Activated CD4-positive, alpha-beta T cell treated with anti-CD3 and anti-CD28 coated beads, Interleukin-2, amount 10 ng/mL, durations not matched to agents 24 days and 14 days (primary cell): ENCODE measurements around the gene MYL10. TPM values are rescaled to one million over a fixed set of nuclear protein-coding genes. Genes with fewer than 3 reads are reported as not detected.

Experiments used
- DNase-seq: peaks from one replicate; pipeline ENCODE4 v3.0.0; 2022
- H3K27ac Mint-ChIP-seq: one replicate; pipeline ENCODE4 v1.8.0; 2022; ENCODE audit warnings: mild to moderate bottlenecking, mixed read lengths
- H3K27me3 Mint-ChIP-seq: one replicate; pipeline ENCODE4 v1.8.0; 2022; ENCODE audit warnings: mixed read lengths
- H3K36me3 Mint-ChIP-seq: one replicate; pipeline ENCODE4 v1.8.0; 2022; ENCODE audit warnings: low read depth, mild to moderate bottlenecking, mixed read lengths
- H3K4me1 Mint-ChIP-seq: one replicate; pipeline ENCODE4 v1.8.0; 2021; ENCODE audit warnings: mixed read lengths
- H3K4me3 Mint-ChIP-seq: one replicate; pipeline ENCODE4 v1.8.0; 2022; ENCODE audit warnings: mild to moderate bottlenecking, moderate library complexity, mixed read lengths
- H3K9me3 Mint-ChIP-seq: one replicate; pipeline ENCODE4 v1.8.0; 2021; ENCODE audit warnings: mixed read lengths
- intact Hi-C: fragments of 100-400 bp; cut with micrococcal nuclease; formaldehyde crosslinking; loops from one replicate; pipeline ENCODE4 v1.15.1; 2023
- total RNA-seq: library from RNA; stranded (reverse); gene quantifications from 2 replicates; pipeline ENCODE4 v1.2.3, GENCODE V29; 2022

The MYL10 gene
- total RNA-seq, 1 donor from 2014 or later: not detected

DNA sequence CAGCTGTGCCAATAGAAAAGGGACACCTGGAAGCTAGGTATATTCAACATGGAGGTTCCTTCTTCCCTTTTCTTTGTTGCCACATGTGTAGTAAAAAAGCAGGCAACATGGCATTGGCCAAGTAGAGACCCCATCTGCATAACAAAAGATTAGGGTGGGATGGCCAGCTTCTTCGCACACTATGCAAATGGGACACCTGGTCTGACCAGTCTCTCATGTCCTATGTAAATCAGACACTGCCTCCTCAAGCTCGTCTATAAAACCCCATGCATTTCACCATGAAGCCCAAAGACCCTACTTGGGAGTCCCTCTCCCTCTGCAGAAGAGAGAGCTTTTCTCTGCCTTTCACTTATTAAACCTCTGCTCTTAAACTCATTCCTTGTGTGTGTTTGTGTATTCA lies 53.9 kb downstream of the MYL10 start:
- Mint-ChIP-seq H3K4me3 (no peak overlapping the region), H3K27me3 (peaks cover 14% of the 10 kb centered on the region), H3K27ac (no peak overlapping the region), H3K36me3 (no peaks in the 10 kb centered on the region), H3K4me1 (peaks cover 2% of the 10 kb centered on the region), H3K9me3 (peaks cover 10% of the 10 kb centered on the region)
- intact Hi-C loops: no loop called here
- DNase-seq: no peak

DNA sequence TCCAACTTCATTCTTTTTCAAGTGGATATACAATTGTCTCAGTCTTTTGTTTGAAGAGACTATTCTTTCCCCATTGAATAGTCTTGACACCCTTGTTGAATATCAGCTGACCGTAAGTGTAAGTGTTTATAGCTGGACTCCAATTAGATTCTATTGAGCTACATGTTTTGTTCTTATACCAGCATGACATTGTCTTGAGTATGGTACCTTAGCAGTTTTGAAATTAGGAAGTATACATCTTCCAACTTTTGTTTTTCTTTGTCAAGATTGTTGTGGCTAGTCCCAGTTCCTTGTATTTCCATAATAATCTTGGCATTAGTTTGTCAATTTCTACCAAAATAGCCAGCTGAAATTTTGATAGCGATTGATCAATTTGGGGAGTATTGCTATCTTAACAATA lies 56.9 kb downstream of the MYL10 start:
- Mint-ChIP-seq H3K36me3 (no peaks in the 10 kb centered on the region), H3K4me1 (peaks cover 2% of the 10 kb centered on the region), H3K27me3 (peaks cover 20% of the 10 kb centered on the region), H3K4me3 (no peak overlapping the region), H3K27ac (no peak overlapping the region), H3K9me3 (peaks cover 10% of the 10 kb centered on the region)
- intact Hi-C loops: no loop called here
- no peak for DNase-seq

DNA sequence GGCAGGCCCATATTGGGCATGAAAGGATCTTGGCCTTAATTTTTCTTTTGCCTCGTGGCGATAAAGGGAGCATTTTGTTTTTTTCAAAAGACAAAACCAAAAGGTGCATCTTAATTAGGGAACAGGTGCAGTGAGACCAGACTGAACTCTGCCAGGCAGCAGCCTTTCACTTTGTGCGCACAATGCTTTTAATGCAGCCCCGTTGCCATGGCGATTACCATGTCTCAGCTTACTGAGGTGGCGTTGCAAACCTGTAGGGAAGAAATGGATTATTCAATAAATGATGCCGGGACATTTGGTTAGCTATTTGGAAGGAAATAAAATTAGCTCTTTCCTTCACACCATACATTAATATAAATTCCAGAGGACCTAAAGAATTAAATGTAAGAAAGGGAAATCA lies 61.9 kb downstream of the MYL10 start:
- Mint-ChIP-seq H3K4me3 (no peak overlapping the region), H3K27me3 (peaks cover 11% of the 10 kb centered on the region), H3K27ac (no peak overlapping the region), H3K36me3 (no peaks in the 10 kb centered on the region), H3K4me1 (peaks cover 3% of the 10 kb centered on the region), H3K9me3 (peaks cover 3% of the 10 kb centered on the region)
- DNase-seq: no peak
- intact Hi-C loops: no loop called here

DNA sequence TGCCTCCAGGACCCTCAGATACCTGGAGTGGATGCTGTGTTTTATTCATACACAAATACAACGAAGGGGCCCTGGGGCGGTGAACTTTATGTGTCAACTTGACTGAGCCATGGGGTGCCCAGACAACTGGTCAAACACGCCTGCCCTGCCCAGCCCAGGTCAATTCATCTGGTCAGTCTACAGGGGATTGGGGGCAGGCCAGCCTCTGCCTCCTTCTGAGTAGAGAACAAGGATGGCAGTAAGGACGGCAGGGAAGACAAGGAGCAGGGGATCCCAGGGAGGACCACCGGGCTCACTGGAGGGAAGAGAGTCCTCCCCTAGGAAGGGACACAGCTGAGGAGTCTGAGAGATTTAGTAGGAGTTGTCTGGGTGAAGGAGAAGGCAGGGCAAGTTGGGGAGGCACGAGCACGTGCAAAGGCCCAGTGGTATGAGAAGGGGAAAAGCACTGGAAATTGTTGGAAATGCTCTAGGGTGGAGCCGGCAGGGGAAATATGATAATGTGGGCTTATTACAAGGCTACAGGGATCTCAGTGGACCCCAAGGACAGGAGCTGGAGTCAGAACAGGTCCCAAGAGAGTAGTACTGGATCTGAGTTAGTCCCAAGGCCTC lies 63.4 kb downstream of the MYL10 start:
- Mint-ChIP-seq H3K27ac (no peak overlapping the region), H3K27me3 (peaks cover 8% of the 10 kb centered on the region), H3K4me1 (peaks cover 3% of the 10 kb centered on the region), H3K4me3 (no peak overlapping the region), H3K36me3 (no peaks in the 10 kb centered on the region), H3K9me3 (no peaks in the 10 kb centered on the region)
- no peak for DNase-seq
- intact Hi-C loops: no loop called here

DNA sequence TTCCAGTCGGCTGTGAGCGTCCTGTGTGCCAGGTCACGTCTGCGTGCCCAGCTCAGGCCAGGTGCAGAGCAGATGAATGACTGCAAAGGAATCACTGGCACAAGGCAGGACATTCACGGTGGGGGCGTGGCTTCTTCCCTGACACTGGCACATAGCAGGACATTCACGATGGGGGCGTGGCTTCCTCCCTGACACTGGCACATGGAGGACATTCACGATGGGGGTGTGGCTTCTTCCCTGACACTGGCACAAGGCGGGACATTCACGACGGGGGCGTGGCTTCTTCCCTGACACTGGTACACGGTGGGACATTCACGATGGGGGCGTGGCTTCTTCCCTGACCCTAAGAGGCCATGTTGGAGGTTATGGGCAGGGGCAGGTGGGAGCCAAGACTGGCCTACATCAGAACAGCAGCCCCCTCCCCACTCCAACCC lies 64.3 kb downstream of the MYL10 start:
- Mint-ChIP-seq H3K4me1 (peaks cover 3% of the 10 kb centered on the region), H3K4me3 (no peak overlapping the region), H3K9me3 (no peaks in the 10 kb centered on the region), H3K27me3 (peaks cover 6% of the 10 kb centered on the region), H3K27ac (no peak overlapping the region), H3K36me3 (no peaks in the 10 kb centered on the region)
- intact Hi-C loops: no loop called here
- no peak for DNase-seq

DNA sequence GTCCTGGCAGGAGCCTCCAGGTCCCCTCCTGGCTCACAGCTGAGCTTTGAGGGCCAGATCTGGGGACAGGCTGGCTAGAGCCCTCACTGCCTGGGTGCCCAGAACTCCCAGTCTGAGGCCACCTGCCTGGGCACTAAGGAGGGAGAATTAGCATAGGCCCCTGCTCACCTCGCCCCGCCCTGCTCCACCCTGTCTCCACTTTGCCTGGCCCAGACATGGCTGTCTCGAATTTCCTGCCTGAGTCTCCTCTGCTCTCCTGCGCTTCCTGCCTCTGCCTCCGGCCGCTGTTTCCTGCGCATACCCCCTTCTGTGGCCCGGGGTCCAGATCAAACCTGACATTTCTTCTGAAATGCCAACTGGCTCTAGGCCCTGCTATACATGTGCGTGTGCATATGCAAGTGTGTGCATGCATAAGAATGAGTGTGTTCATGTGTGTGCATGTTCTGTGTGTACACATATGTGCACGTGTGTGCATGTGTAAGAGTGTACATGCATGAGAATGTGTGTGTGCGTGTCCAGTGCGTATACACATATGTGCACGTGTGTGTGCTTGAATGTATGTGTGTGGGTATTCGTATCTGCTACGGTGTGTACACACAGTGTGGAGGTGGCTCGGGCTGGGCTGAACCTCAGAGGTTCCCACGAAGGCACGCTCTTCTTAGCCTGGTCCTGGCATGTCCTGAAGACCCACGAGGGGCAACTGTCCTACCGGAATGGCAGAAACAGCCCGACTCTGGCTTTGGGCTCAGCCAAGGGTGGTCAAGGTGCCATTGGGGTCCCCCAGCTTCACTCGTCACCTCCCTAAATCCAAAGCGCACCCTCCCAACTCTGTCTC lies 64.9 kb downstream of the MYL10 start:
- no peak for DNase-seq
- Mint-ChIP-seq H3K4me3 (no peak overlapping the region), H3K4me1 (peaks cover 3% of the 10 kb centered on the region), H3K9me3 (no peaks in the 10 kb centered on the region), H3K36me3 (no peaks in the 10 kb centered on the region), H3K27me3 (peaks cover 6% of the 10 kb centered on the region), H3K27ac (no peak overlapping the region)
- intact Hi-C loops: no loop called here

Other genes starting within 250 kb of the MYL10 start
- gene CUX1, start 188.3 kb upstream of the MYL10 start, total RNA-seq: 25.7 and 31.5 TPM in 2 replicates